ENCODE data around the gene MYOM3. TPM values are rescaled to one million over a fixed set of nuclear protein-coding genes. Genes with fewer than 3 reads are reported as not detected.

The MYOM3 gene
- total RNA-seq, 2 donors from 2014 or later, result 0.11 to 0.15 TPM

- TF ChIP-seq CTCF (conservative IDR thresholded peaks at IDR 0.05), result no peak
- Histone ChIP-seq H3K4me3 (ENCODE audit: low read length) (no peak overlapping the region), H3K27ac (ENCODE audit: low read depth, low read length) (no peak overlapping the region), H3K4me1 (ENCODE audit: control insufficient read depth, insufficient read depth, low read length) (no peaks in the 10 kb centered on the region), H3K27me3 (ENCODE audit: control insufficient read depth, insufficient read depth, low read length, poor library complexity, severe bottlenecking) (no peaks in the 10 kb centered on the region), H3K9ac (ENCODE audit: extremely low read depth, low read length, poor library complexity, severe bottlenecking) (no peak overlapping the region), H3K36me3 (ENCODE audit: control insufficient read depth, insufficient read depth, low read length) (no peaks in the 10 kb centered on the region), H3K9me3 (ENCODE audit: control insufficient read depth, low read length) (no peaks in the 10 kb centered on the region)
- DNase-seq, result no peak
- Mint-ChIP-seq H3K9me3 (no peaks in the 10 kb centered on the region), H3K27me3 (ENCODE audit: insufficient read depth) (no peaks in the 10 kb centered on the region), H3K4me1 (peaks cover 6% of the 10 kb centered on the region), H3K4me3 (no peak overlapping the region), H3K36me3 (ENCODE audit: low read depth) (no peaks in the 10 kb centered on the region), H3K27ac (no peak overlapping the region)
- 77 to 85% methylated on average over 14 to 17 of the region's 17 CpGs for WGBS, 2 experiments (ENCODE audit: insufficient coverage in 1 of 2, insufficient read length in 1 of 2)
Measured at GRCh38 chr1:24119859-24120756, 8.2 kb upstream of the MYOM3 start.

- H3K36me3 Mint-ChIP-seq (ENCODE audit: low read depth), result no peaks in the 10 kb centered on the region
Measured at GRCh38 chr1:24119489-24119858, 7.5 kb upstream of the MYOM3 start.

More at GRCh38 chr1:24119489-24119858, 7.5 kb upstream of the MYOM3 start:
- WGBS, 2 experiments (ENCODE audit: insufficient coverage in 1 of 2, insufficient read length in 1 of 2), result 78 to 87% methylated on average over 5 of the region's 5 CpGs
- H3K27ac ChIP-seq (ENCODE audit: low read depth, low read length), result no peak overlapping the region
- H3K9me3 ChIP-seq (ENCODE audit: control insufficient read depth, low read length), result no peaks in the 10 kb centered on the region
- H3K9ac ChIP-seq (ENCODE audit: extremely low read depth, low read length, poor library complexity, severe bottlenecking), result no peak overlapping the region
- H3K4me3 ChIP-seq (ENCODE audit: low read length), result no peak overlapping the region
- no peak overlapping the region for H3K27ac Mint-ChIP-seq
- H3K4me1 Mint-ChIP-seq, result peaks cover 6% of the 10 kb centered on the region
- no peak for DNase-seq
- no peaks in the 10 kb centered on the region for H3K9me3 Mint-ChIP-seq
- peaks cover 4% of the 10 kb centered on the region for H3K4me1 ChIP-seq (ENCODE audit: control insufficient read depth, insufficient read depth, low read length)
- H3K4me3 Mint-ChIP-seq, result no peak overlapping the region
- no peaks in the 10 kb centered on the region for H3K27me3 Mint-ChIP-seq (ENCODE audit: insufficient read depth)
- H3K36me3 ChIP-seq (ENCODE audit: control insufficient read depth, insufficient read depth, low read length), result no peaks in the 10 kb centered on the region
- H3K27me3 ChIP-seq (ENCODE audit: control insufficient read depth, insufficient read depth, low read length, poor library complexity, severe bottlenecking), result no peaks in the 10 kb centered on the region
- TF ChIP-seq CTCF (conservative IDR thresholded peaks at IDR 0.05), result no peak

Data from endodermal cell (in vitro differentiated cells).